HG03103 (cell line): ENCODE data around the gene KYAT1.

Experiments
- ATAC-seq: cut with Tn5 transposase; IDR thresholded peaks from one replicate; pipeline ENCODE4 v1.9.1; 2021; ENCODE audit warnings: low read depth; ENCODE audit not compliant: unreplicated experiment

Gene KYAT1

DNA sequence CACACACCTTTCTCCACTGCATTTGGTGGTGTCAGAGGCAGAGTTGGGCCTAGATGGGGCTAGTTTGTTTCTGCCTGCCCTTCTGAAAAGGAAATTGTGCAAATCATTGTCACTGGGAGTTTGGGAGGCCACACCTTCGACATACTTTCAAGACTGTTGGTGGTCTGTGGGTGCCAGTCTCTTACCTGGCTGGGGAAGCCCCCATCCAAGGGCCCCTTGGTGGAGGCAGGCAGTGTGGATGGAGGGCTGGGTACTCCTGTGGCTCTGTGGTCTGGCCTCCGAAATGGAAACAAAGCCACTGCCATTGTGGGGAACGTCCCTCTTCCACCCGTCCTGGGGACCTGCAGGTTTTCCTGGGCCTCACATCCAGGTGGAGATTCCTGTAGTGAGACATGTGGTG is 28.1 kb upstream of the KYAT1 start:
- ATAC-seq, result no peak

DNA sequence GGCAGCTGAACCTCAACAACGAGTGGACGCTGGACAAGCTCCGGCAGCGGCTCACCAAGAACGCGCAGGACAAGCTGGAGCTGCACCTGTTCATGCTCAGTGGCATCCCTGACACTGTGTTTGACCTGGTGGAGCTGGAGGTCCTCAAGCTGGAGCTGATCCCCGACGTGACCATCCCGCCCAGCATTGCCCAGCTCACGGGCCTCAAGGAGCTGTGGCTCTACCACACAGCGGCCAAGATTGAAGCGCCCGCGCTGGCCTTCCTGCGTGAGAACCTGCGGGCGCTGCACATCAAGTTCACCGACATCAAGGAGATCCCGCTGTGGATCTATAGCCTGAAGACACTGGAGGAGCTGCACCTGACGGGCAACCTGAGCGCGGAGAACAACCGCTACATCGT is 26.6 kb upstream of the KYAT1 start:
- ATAC-seq, result no peak

DNA sequence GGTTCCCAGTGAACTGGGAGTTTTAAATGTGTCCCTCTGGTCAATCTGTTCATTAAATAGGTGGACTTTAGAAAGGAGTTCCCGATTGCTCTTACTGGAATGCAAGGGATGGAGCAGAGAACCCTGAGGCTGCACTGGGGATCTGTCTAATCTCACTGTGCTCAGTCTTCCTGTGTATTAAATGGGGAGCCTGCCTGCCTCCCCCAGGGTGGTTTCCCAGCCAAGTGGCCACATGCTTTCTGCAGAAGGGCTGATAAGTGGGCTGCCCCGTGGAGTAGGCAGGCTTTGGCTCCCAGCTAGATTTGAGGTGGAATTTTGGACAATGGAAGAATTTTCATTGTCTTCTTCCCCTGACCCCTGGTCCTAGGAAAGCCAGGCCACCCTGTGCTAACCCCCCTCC is 25.0 kb upstream of the KYAT1 start:
- ATAC-seq, result no peak

DNA sequence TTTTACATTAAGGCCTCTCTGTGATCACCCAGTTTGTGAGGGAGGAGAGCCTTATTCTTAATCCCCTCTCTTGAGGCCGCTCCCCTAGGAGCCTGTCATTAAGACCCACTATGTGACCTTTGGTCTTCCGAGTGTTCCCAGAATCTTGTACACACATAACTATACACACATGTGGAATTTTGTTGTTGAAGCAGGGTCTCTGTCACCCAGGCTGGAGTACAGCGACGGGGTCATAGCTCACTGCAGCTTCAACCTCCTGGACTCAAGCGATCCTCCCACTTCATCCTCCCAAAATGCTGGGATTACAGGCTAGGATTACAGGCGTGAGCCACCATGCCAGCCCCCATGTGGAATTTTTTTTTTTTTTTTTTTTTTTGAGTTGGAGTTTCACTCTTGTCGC is 24.2 kb upstream of the KYAT1 start:
- no peak for ATAC-seq

DNA sequence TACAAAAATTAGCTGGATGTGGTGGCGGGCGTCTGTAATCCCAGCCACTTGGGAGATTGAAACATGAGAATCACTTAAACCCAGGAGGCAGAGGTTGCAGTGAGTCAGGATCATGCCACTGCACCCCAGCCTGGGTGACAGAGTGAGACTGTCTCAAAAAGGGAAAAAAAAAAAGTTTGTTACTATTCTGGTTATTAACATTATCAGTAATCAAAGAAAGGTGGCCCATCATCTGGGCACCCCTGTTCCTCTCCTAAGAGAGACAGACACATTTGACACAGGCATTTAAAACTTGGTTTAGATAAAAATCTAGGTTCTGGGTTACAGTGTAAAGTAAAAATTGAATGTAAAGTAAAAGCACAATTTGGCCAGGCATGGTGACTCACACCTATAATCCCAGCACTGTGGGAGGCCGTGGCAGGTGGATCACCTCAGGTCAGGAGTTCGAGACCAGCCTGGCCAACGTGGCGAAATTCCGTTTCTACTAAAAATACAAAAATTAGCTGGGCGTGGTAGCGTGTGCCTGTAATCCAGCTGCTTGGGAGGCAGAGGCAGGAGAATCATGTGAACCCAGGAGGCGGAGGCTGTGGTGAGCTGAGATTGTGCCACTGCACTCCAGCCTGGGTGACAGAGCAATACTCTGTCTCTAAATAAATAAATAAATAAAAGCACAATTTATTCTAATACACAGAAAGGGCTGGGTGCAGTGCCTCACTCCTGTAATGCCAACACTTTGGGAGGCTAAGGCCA is 22.3 kb upstream of the KYAT1 start:
- ATAC-seq, result no peak

DNA sequence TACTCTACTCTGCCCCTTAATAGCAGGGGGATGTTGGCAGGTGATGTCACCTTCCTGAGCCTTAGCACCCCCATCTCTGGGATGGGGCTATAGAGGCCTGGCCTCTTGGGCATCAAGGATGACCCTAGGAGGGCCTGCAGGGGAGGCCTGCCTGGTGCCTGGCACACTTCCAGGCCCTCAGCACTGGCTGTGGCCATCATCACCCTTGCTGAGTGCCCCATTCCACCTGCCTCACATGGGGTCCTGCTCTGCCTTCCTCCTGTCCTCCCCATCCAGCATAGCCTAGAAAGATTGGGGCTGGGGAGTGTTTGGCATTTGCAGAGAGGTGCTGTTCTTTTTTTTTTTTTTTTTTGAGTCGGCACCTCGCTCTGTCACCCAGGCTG is 21.3 kb upstream of the KYAT1 start:
- ATAC-seq, result no peak

DNA sequence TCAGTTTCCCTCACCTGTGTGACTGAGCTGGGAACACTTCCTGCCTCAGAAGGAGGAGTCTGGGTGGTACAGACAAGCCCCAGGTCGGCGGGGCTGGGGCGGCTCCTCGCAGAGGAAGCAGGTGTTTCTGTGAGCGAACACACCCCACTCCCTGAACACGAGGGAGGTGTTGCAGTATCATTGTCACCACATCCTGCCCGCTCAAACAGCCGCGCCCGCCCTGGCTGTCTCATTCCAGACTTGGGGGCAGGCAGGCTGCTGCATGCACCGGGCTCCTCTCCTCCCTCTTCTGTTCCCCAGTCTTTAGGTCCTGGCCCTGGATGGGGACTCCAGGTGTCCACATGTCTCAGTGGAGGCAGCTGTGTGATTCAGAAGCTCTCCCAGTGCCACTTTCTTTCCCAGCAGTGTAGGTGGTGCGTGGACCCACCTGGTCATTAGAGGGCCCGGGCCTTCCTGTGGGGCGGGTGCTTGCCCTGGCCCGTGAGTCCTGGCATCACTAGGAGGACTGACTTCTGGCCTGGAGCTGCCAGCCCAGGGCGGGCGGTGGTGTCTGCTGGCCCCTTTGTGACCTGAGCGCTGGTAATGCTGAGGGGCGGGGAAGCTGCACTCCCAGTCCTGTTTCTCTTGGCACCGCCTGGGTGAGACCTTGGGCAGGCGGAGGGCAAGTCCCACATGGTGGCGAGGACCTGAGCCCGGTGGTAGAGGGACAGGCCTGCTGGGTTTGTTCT is 20.8 kb upstream of the KYAT1 start:
- ATAC-seq, result peak; percentile 70

DNA sequence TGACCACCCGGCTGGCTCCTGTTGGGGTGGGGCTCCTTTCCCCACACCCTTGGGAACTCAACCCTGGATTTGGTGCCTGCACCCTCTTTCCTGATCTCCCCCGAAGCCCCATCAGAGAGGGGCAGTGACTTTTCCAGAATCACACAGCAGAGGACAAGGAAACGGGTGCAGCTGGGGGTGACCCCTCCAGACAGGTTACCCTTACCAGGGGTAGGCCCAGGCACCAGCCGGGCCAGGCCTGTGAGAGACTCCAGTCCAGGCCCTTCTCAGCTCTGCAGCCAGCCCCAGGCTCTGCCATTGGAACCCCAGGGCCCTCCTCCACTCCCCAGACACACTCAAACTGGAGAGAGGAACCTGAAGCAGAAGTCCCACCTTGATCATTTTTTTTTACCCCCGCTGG is 20.1 kb upstream of the KYAT1 start:
- ATAC-seq, result no peak

DNA sequence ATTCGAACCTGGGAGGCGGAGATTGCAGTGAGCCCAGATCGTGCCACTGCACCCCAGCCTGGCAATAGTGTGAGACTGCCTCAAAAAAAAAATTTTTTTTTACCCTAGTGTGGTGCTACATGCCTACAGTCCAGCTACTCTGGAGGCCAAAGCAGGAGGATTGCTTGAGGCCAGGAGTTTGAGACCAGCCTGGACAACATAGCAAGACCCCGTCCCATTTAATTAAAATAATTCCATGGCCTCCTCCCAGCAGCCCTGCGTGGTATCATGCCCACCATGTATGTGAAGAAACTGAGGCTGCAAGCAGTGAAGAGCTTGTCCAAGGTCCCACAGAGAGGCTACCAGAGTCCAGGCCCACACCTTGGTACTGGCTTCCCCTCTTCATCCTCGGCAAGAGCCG is 19.6 kb upstream of the KYAT1 start:
- ATAC-seq, result no peak

DNA sequence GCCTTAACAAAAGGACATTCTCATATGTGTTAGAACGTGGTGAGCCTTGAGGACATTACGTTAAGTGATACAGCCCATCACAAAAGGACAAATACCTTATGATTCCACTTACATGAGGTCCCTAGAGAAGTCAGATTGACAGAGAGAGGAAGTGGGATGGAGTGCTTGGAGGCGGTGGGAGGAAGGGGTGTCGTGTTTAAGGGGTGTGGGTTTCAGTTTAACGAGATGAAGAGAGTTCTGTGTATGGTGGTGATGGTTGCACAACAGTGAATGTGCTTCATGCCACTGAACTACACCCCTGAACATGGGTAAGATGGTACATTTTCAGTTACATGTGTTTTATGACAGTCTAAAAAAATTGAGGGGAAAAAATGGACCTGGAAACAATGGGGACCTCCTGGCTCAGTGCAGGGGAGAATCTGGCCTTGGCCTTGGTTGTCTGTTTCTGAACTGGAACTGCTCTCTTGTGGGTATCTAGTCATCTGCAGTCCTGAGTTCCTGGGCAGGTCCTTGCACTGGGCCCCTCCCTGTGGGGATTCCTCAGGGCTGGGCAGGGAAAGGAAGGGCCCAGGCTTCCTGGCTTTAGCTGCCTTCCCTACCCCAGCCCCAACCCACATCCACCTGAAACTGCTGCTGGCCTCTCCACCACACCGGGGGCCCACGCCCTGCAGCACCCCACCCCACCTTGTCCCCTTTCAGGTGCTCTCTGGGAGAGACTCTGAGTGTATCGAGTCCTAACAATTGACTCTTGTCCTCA is 18.0 kb upstream of the KYAT1 start:
- ATAC-seq, result no peak

DNA sequence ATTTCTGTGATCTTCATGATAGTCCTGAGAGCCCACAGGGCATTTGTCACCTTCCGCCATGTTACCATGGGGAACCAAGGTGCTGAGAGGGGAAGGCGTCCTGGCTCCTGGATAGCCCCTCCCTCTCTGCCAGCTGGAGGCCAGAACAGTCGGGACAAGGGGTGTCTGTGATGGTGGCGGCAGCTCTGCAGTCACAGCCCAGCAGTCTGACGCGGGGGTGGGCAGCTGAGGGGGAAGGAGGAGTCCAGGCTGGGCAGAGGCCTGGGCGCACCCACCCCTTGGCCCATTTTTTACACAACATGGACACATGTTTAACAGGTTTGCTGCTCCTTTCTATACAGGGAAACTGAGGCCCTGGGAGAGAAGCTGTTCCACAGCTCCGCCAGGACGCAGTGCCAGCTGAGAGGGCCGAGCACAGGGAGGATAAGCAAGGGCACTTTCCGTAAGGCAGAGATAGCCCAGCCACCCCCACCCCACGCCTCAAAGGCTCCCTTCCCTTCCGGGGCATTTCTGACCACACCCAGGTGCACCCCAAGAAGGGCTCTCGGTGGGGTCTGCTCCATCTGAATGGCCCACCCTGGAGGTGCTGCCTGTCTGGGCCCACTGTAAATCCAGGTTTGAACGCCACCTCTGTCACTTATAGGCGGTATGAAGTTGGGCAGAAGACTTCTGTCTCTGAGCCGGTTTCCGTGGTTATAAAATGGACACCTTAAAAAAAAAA is 17.3 kb upstream of the KYAT1 start:
- ATAC-seq, result no peak

DNA sequence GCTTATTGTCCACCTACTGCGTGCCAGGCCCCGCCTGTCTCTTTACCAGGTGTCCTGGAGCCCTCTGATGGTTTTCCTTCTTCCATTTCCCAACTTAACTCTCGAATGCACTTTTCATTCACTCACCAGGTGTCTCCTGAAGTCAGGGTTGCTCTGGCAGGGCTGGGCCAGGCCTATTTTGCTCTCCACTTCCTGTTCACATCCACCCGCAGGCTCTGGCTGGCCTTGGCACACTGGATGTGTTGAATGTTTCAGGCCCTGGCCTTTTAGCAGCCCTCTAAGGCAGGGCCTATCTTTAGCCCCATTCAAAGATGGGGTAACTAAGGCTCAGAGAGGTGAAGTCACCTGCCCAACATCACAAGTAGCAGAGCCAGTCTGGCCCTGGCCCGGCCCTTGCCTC is 16.6 kb upstream of the KYAT1 start:
- ATAC-seq, result no peak

DNA sequence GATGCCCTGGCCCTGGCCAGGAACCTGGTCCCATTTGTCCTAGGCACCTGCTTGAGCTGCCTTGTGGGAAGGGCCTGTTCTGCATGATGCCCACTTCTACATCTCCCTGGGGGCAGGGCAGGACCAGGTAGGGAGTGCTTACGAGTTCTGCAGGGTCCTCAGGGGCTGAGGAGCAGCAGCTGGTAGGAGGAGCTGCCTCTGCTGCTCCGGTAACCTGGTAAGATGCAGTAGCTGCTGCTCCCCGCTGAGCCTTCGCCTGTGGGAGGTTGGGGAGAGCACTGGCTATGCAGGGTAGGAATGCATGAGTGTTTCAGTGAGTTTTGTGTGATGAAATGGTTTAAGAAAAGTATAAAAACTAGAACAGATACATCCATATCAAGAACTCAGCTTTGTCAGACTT is 13.8 kb upstream of the KYAT1 start:
- ATAC-seq, result no peak

DNA sequence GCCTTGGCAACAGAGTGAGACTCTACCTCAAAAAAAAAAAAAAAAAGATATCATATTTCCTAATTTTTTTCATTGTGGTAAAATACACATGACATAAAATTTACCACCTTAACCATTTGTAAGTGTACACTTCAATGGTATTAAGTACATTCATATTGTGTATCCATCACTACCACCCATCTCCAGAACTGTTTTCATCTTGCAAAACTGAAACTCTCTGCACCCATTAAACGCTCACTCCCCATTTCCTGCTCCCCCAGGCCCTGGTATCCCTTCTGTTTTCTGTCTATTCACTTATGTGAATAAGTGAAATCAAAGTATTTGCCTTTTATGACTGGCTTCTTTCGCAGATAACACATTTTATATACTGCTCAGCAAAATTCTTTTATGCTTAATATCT is 13.0 kb upstream of the KYAT1 start:
- ATAC-seq, result no peak

DNA sequence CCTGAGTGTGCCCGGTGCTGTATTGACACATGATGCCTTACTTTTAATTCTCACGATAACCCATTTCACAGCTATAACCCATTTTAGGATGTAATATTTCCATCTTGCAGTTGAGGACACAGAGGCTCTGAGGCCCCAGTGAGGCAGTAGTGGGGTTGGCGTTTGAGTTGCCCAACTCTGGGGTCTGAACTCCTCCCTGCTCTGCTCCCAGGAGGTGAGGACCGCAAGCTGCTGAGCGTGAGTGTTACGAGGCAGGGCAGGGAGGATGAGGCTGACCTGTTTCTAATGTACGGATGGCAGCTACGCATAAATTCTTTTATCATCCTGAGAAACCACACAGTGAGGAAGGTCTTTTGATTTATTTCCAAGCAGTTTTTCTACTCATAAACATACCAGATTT is 11.6 kb upstream of the KYAT1 start:
- no peak for ATAC-seq

DNA sequence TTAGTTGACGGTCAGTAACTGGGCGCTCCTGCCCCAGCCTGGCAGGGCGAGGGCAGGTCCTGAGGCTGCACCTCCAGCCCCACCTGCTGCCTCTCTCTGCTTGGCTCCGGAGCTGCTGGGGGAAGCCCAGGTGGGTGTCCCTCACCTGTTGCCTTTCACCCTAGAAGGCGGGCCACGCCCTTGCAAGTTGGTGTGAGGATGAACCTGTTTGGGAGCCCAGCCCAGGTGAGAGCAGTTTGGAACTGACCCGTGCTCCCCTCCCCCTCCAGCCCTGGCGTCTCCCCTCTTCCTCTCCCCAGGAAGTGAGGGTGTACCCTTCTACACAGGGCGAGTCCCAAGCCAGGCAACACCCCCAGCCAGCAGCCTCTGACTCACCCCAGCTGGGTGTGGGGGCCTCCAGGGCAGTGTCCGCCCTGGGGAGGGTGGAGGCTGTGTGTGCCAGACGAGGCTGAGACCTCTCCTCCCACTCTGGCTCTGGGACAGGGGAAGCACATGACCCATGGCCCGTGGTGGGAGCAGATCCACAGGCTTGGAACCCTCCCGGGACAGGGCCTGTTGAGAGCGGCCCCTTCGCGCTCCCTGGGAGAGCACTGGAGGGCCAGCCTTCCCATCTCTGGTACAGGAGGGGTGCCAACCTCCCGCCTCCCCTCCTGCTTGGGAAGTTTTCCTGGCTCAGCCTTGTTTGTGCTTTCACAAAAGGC is 10.6 kb upstream of the KYAT1 start:
- ATAC-seq, result no peak

DNA sequence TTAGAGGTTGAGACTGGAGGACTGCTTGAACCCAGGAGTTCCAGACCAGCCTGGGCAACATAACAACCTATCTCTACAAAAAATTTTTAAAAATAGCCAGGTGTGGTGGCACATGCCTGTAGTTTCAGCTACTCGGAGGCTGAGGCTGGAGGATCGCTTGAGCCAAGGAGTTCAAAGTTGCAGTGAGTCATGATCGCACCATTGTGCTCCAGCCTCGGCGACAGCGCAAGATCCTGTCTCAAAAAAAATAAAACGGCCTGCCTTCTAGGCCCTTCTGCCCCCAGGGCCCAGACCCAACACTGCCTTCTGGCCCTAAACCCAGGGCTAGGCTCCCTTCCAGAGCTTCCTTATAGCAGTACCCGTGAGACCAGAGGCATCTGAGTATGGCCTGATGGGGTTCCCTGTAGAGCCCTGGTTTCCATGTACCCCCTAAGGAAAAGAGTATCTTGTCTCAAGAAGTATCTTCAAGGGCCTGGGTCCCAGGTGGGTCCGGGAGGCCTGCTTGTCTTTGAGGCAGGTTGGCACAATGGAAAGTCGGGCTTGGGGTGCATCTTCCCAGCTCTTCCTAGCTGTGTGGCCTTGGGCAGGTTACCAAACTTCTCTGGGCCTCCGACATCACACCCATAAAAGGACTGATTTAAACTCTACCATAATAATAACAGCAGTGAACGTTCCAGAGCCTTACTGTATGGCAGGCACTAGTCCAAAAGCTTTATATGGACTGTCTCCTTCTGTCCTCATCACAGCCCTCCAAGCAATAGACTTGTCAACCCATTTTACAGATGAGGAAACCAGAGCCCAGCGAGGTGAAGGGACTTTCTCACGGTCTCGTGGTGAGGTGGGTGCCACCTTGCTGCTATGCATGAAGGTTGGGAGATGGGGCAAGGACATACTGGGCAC is 9.8 kb upstream of the KYAT1 start:
- ATAC-seq, result no peak

DNA sequence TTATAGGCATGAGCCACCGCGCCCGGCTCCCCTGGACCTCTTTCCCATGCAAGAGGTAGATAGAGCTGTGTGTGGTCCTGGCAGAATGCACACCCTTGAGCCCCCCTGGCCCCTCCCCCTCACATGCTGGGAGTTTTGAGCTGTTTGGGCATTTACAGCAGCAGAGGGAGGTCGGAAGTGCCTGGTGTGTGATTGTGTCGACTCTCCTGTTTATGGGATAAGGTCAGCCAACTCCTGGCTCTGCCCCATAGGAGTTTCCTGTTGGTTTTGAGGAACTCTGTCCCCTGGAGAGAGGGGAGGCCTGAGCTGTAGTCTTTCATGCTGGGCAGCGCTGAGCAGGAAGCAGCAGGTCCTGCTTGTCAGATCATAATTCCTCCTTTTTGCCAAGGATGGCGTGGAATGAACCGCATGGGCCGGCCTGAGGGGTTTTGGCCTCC is 6.2 kb upstream of the KYAT1 start:
- no peak for ATAC-seq

DNA sequence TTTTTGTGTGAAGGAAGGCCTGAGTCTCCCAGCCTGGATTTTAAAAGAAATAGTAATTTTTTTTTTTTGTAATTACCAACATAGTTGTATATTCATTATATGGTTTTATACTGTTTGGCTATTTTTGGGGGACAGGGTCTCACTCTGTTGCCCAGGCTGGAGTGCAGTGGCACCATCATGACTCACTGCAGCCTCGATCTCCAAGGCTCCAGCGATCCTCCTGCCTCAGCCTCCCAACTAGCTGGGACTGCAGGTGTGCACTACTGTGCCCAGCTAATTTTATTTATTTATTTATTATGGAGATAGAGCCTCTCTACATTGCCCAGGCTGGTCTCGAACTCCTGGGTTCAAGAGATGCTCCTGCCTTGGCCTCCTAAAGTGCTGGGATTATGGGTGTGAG is 5.3 kb upstream of the KYAT1 start:
- ATAC-seq, result no peak
